Neural cell (in vitro differentiated cells): ENCODE data around the gene PYHIN1.

Source experiments
- CTCF ChIP-seq: fragments of 450-650 bp; IDR thresholded peaks from 2 replicates; pipeline ENCODE4 v1.5.1; 2014; ENCODE audit warnings: antibody characterized with exemption, mild to moderate bottlenecking, moderate library complexity; ENCODE audit not compliant: poor library complexity, severe bottlenecking
- EP300 ChIP-seq: fragments of 450-650 bp; conservative IDR thresholded peaks from 2 replicates; pipeline ENCODE4 v1.6.1; 2014; ENCODE audit warnings: antibody characterized with exemption, mild to moderate bottlenecking, moderate library complexity; ENCODE audit not compliant: poor library complexity, severe bottlenecking
- EZH2 ChIP-seq: fragments of 200-600, 300-800 bp; shearing (Covaris generic), sonication (generic); IDR thresholded peaks from 2 replicates; pipeline ENCODE4 v1.6.1; 2014; ENCODE audit warnings: antibody characterized with exemption, low read length, borderline replicate concordance, mild to moderate bottlenecking; ENCODE audit not compliant: insufficient read depth, poor library complexity, severe bottlenecking
- RAD21 ChIP-seq: fragments of 450-650 bp; conservative IDR thresholded peaks from 2 replicates; pipeline ENCODE4 v1.6.1; 2014; ENCODE audit warnings: antibody characterized with exemption, mild to moderate bottlenecking, moderate library complexity
- REST ChIP-seq: IDR thresholded peaks from 2 replicates; pipeline ENCODE4 v1.6.1; 2012; ENCODE audit warnings: borderline replicate concordance
- TAF1 ChIP-seq: IDR thresholded peaks from 2 replicates; pipeline ENCODE4 v1.6.1; 2012; ENCODE audit warnings: low read depth

- TF ChIP-seq TAF1 (no peak), CTCF (no peak), EP300 (no peak), EZH2 (no peak), RAD21 (no peak), REST (no peak)
Observed at GRCh38 chr1:159009704-159010361, 78.5 kb downstream of the PYHIN1 start, which contains the start of gene IFI16.
